ENCODE measurements around the gene PRDM16.

Gene PRDM16

GRCh38 chr1:3103967-3104677 lies 35.1 kb downstream of the PRDM16 start:
- DNase-seq (ENCODE audit: low read depth): no peak

GRCh38 chr1:3105167-3105863 lies 36.3 kb downstream of the PRDM16 start:
- no peak for DNase-seq (ENCODE audit: low read depth)

- no peak for DNase-seq (ENCODE audit: low read depth)
Measured at GRCh38 chr1:3106216-3106615, 37.2 kb downstream of the PRDM16 start.

GRCh38 chr1:3107201-3107600 lies 38.2 kb downstream of the PRDM16 start:
- DNase-seq (ENCODE audit: low read depth): no peak

GRCh38 chr1:3109355-3109754 lies 40.4 kb downstream of the PRDM16 start:
- no peak for DNase-seq (ENCODE audit: low read depth)

GRCh38 chr1:3111348-3112021 lies 42.5 kb downstream of the PRDM16 start:
- DNase-seq (ENCODE audit: low read depth): no peak

- no peak for DNase-seq (ENCODE audit: low read depth)
Measured at GRCh38 chr1:3112526-3112925, 43.5 kb downstream of the PRDM16 start.

- no peak for DNase-seq (ENCODE audit: low read depth)
Measured at GRCh38 chr1:3113047-3113740, 44.2 kb downstream of the PRDM16 start.

- DNase-seq (ENCODE audit: low read depth): no peak
Measured at GRCh38 chr1:3113741-3114056, 44.7 kb downstream of the PRDM16 start.

- no peak for DNase-seq (ENCODE audit: low read depth)
Measured at GRCh38 chr1:3114131-3114744, 45.2 kb downstream of the PRDM16 start.

- no peak for DNase-seq (ENCODE audit: low read depth)
Measured at GRCh38 chr1:3114846-3115245, 45.8 kb downstream of the PRDM16 start.

GRCh38 chr1:3115275-3116149 lies 46.5 kb downstream of the PRDM16 start:
- DNase-seq (ENCODE audit: low read depth): no peak

GRCh38 chr1:3116150-3116510 lies 47.1 kb downstream of the PRDM16 start:
- no peak for DNase-seq (ENCODE audit: low read depth)

- DNase-seq (ENCODE audit: low read depth): no peak
Measured at GRCh38 chr1:3116560-3116959, 47.6 kb downstream of the PRDM16 start.

- DNase-seq (ENCODE audit: low read depth): no peak
Measured at GRCh38 chr1:3117879-3118278, 48.9 kb downstream of the PRDM16 start.

GRCh38 chr1:3119061-3119460 lies 50.1 kb downstream of the PRDM16 start:
- no peak for DNase-seq (ENCODE audit: low read depth)

GRCh38 chr1:3119725-3120124 lies 50.7 kb downstream of the PRDM16 start:
- DNase-seq (ENCODE audit: low read depth): no peak

- no peak for DNase-seq (ENCODE audit: low read depth)
Measured at GRCh38 chr1:3120140-3120539, 51.1 kb downstream of the PRDM16 start.

- no peak for DNase-seq (ENCODE audit: low read depth)
Measured at GRCh38 chr1:3120994-3121393, 52.0 kb downstream of the PRDM16 start.

GRCh38 chr1:3121401-3122210 lies 52.6 kb downstream of the PRDM16 start:
- DNase-seq (ENCODE audit: low read depth): no peak

GRCh38 chr1:3122311-3122710 lies 53.3 kb downstream of the PRDM16 start:
- no peak for DNase-seq (ENCODE audit: low read depth)

Measured in fibroblast of the conjunctiva (primary cell).